IMR-90 (cell line): ENCODE results near the gene CCDC74B. TPM values are rescaled to one million over a fixed set of nuclear protein-coding genes. Genes with fewer than 3 reads are reported as not detected.
"Not testable (repeated sequence)": the region's sequence is repeated elsewhere in the genome, so short reads cannot be mapped to it uniquely, and the experiment has no call there.

ENCODE experiments used
- ATAC-seq: fragments of 200-7000 bp; cut with Tn5 transposase; 2 replicates; pipeline ENCODE4 v1.9.1; 2020; ENCODE audit warnings: low read depth, mild to moderate bottlenecking, moderate library complexity
- BruUV-seq: library from RNA; stranded (reverse); fragments of 400-500 nt; replicated peaks from 2 replicates; lab custom pipeline; 2021; lab: Mats Ljungman, UMichigan
- CTCF ChIA-PET: fragments of 300-600 bp; formaldehyde crosslinking; extraction: SDS; loops from one replicate; lab custom pipeline; 2021; ENCODE audit warnings: antibody characterized with exemption; lab: Yijun Ruan, JAX
- POLR2A ChIA-PET: fragments of 300-600 bp; sonication (Branson Sonifier 250); formaldehyde crosslinking; loops from one replicate; lab custom pipeline; 2022; ENCODE audit warnings: antibody characterized with exemption; ENCODE audit not compliant: unreplicated experiment; lab: Charles Lee
- DNase-seq: peaks from one replicate; pipeline ENCODE4 v3.0.0; 2013
- H2AFZ ChIP-seq: replicated peaks from 2 replicates; pipeline ENCODE3; 2013; ENCODE audit warnings: low read length, mild to moderate bottlenecking; ENCODE audit not compliant: poor library complexity
- H2AK5ac ChIP-seq: 2 replicates; pipeline ENCODE4 v1.6.1; 2013; ENCODE audit warnings: low read depth, low read length, inconsistent platforms
- H2AK9ac ChIP-seq: replicated peaks from 2 replicates; pipeline ENCODE3; 2013; ENCODE audit warnings: mild to moderate bottlenecking, low read depth, low read length, moderate library complexity; ENCODE audit not compliant: poor library complexity
- H2BK120ac ChIP-seq: 2 replicates; pipeline ENCODE4 v1.6.1; 2013; ENCODE audit warnings: low read depth, low read length, inconsistent platforms
- H2BK15ac ChIP-seq: 3 replicates; pipeline ENCODE4 v1.6.1; 2013; ENCODE audit warnings: low read depth, low read length, inconsistent platforms
- H2BK20ac ChIP-seq: 2 replicates; pipeline ENCODE4 v1.6.1; 2013; ENCODE audit warnings: low read depth, mild to moderate bottlenecking, inconsistent platforms, low read length, moderate library complexity
- H2BK5ac ChIP-seq: 2 replicates; pipeline ENCODE4 v1.6.1; 2013; ENCODE audit warnings: mild to moderate bottlenecking, low read depth, low read length, inconsistent platforms; ENCODE audit not compliant: poor library complexity, severe bottlenecking
- H3K14ac ChIP-seq: replicated peaks from 2 replicates; pipeline ENCODE4 v1.6.1; 2013; ENCODE audit warnings: low read depth, low read length, inconsistent platforms
- H3K18ac ChIP-seq: 2 replicates; pipeline ENCODE4 v1.6.1; 2013; ENCODE audit warnings: low read depth, low read length, control low read depth
- H3K23ac ChIP-seq: 2 replicates; pipeline ENCODE4 v1.6.1; 2013; ENCODE audit warnings: low read depth, low read length, inconsistent platforms
- H3K27ac ChIP-seq: 2 replicates; pipeline ENCODE4 v1.5.1; 2013; ENCODE audit warnings: mild to moderate bottlenecking, control low read depth, low read length; ENCODE audit not compliant: insufficient read depth
- H3K27me3 ChIP-seq: 2 replicates; pipeline ENCODE4 v1.6.1; 2013; ENCODE audit warnings: low read length; ENCODE audit not compliant: control insufficient read depth, insufficient read depth
- H3K36me3 ChIP-seq: 2 replicates; pipeline ENCODE4 v1.6.1; 2013; ENCODE audit warnings: low read length, mixed read lengths; ENCODE audit not compliant: control insufficient read depth, insufficient read depth
- H3K4ac ChIP-seq: 2 replicates; pipeline ENCODE4 v1.6.1; 2013; ENCODE audit warnings: low read depth, low read length, inconsistent platforms
- H3K4me1 ChIP-seq: 2 replicates; pipeline ENCODE4 v1.6.1; 2013; ENCODE audit warnings: low read length, mixed read lengths; ENCODE audit not compliant: control insufficient read depth, insufficient read depth
- H3K4me2 ChIP-seq: 2 replicates; pipeline ENCODE4 v1.6.1; 2013; ENCODE audit warnings: low read depth, mild to moderate bottlenecking, control low read depth, low read length, moderate library complexity
- H3K4me3 ChIP-seq: 2 replicates; pipeline ENCODE4 v1.5.1; 2013; ENCODE audit warnings: low read depth, mild to moderate bottlenecking, control low read depth, low read length, moderate library complexity; ENCODE audit not compliant: insufficient read depth
- H3K56ac ChIP-seq: 2 replicates; pipeline ENCODE4 v1.6.1; 2013; ENCODE audit warnings: low read length, inconsistent platforms; ENCODE audit not compliant: insufficient read depth; ENCODE audit errors: extremely low read depth
- H3K79me1 ChIP-seq, 2 experiments: 2 replicates each; pipeline ENCODE4 v1.6.1; 2013; ENCODE audit warnings: low read length in 2 of 2, inconsistent platforms in 1 of 2, low read depth in 1 of 2
- H3K9ac ChIP-seq: 2 replicates; pipeline ENCODE4 v1.6.1; 2013; ENCODE audit warnings: low read depth, low read length, control low read depth
- H3K9me1 ChIP-seq: 2 replicates; pipeline ENCODE4 v1.6.1; 2013; ENCODE audit warnings: low read length, inconsistent platforms; ENCODE audit not compliant: insufficient read depth
- H3K9me3 ChIP-seq: 2 replicates; pipeline ENCODE4 v1.6.1; 2013; ENCODE audit warnings: low read length; ENCODE audit not compliant: control insufficient read depth, insufficient read depth
- H4K20me1 ChIP-seq: 2 replicates; pipeline ENCODE4 v1.6.1; 2013; ENCODE audit warnings: low read length, inconsistent platforms; ENCODE audit not compliant: insufficient read depth
- H4K5ac ChIP-seq: 2 replicates; pipeline ENCODE4 v1.6.1; 2013; ENCODE audit warnings: mild to moderate bottlenecking, low read depth, low read length, control low read depth
- H4K8ac ChIP-seq, 2 experiments: 2 replicates each; pipeline ENCODE4 v1.6.1; 2013; ENCODE audit warnings: low read depth in 2 of 2, low read length in 2 of 2, control low read depth in 1 of 2, inconsistent platforms in 1 of 2
- H4K91ac ChIP-seq: 2 replicates; pipeline ENCODE4 v1.6.1; 2013; ENCODE audit warnings: low read depth, low read length, inconsistent platforms; ENCODE audit not compliant: insufficient read depth
- WGBS, 2 experiments: methylation state at CpG; one replicate each; pipeline versions ENCODE4 v1.1.5 to v1.1.7; 2013; ENCODE audit warnings: missing lambda C conversion rate in 2 of 2; ENCODE audit not compliant: insufficient read length in 1 of 2; ENCODE audit errors: extremely low coverage in 2 of 2; 5-methylcytosine and 5-hydroxymethylcytosine counted together
- dilution Hi-C: fragments of 300-500 bp; cut with HindIII; formaldehyde crosslinking; loops from one replicate; pipeline ENCODE4 v1.14.3; 2018; ENCODE audit warnings: low sequenced_read_pairs; ENCODE audit not compliant: unreplicated experiment
- in situ Hi-C: fragments of 300-500 bp; cut with MboI; formaldehyde crosslinking; loops from 3 replicates; pipeline ENCODE4 v1.14.3; 2019; ENCODE audit warnings: low sequenced_read_pairs, inconsistent platforms, mixed read lengths
- intact Hi-C: fragments of 100-400 bp; cut with micrococcal nuclease; formaldehyde crosslinking; loops from 2 replicates; pipeline ENCODE4 v1.10.0; 2022
- polyA plus RNA-seq, 3 experiments: library from polyadenylated mRNA; depleted of rRNA; stranded (reverse); fragments of >200 nt; gene quantifications; 2 replicates each; pipeline ENCODE4 v1.2.3, GENCODE V29; 2012; ENCODE audit warnings: low replicate concordance in 1 of 3
- total RNA-seq: library from RNA; depleted of rRNA; stranded (reverse); fragments of >200 nt; gene quantifications from 2 replicates; pipeline ENCODE4 v1.2.3, GENCODE V29; 2012

The CCDC74B gene
- total and polyA plus RNA-seq, 2 of the 4 experiments (the other 2 are of a cell fraction): 3.9 to 8.4 TPM

DNA sequence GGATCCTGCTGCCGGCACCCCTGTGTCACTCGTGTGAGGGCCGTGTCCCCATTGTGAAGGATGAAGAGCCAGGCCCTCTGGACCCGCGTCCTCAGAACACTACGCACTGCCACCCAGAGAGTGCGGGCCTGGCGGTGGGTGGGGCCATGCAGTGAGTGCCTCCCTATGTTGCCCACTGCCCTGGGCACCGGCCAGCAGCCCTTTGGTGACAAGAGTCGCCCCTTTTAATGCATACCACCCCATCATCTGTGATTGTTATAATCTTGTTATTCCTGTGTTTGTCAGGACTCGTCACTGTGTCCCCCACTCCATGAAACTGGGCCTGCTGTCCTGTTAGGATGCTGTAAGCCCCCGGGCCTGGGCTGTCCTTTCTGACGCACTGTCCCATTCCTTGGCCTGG is 6.6 kb downstream of the CCDC74B start:
- H4K91ac ChIP-seq, POLR2A ChIA-PET, intact Hi-C loops, H4K20me1 ChIP-seq, H3K9me1 ChIP-seq, H2BK120ac ChIP-seq, H3K14ac ChIP-seq, H3K36me3 ChIP-seq, H3K9me3 ChIP-seq, H4K5ac ChIP-seq, CTCF ChIA-PET, H3K27me3 ChIP-seq, DNase-seq, H3K4ac ChIP-seq, H4K8ac ChIP-seq, H3K56ac ChIP-seq, H3K4me3 ChIP-seq, dilution Hi-C loops, H3K18ac ChIP-seq, H3K79me1 ChIP-seq, H2BK15ac ChIP-seq, H2BK5ac ChIP-seq, BruUV-seq, H2AK5ac ChIP-seq, in situ Hi-C loops, H2AFZ ChIP-seq, ATAC-seq, H3K9ac ChIP-seq, H3K4me2 ChIP-seq, H3K27ac ChIP-seq, H3K23ac ChIP-seq, H3K4me1 ChIP-seq, H2BK20ac ChIP-seq, H2AK9ac ChIP-seq: not testable (repeated sequence)
- no CpG with 5 or more reads among the region's 13 CpGs for WGBS, 2 experiments

DNA sequence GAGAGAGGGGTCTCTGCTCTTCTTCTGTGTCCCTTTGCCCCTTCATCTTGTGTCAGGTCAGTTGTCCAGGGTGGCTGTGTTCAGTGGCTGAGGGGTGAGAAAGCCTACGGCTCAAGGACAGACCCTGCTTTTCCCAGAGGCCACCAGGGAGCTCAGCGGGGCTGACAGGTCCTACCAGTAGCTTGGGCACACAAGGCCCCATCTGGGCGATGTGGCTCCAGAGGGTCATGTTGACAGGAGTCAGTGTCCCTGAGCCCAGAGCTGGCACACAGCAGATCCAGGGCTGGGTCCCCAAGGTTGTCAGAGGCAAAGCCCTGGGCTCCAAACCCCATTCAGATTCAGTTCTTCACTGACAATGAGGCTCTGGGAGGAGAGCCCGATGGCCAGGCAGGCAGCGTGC is 7.8 kb downstream of the CCDC74B start:
- H3K56ac ChIP-seq, intact Hi-C loops, H4K8ac ChIP-seq, H4K5ac ChIP-seq, H3K9ac ChIP-seq, H2BK5ac ChIP-seq, H3K18ac ChIP-seq, H2AFZ ChIP-seq, in situ Hi-C loops, H3K9me1 ChIP-seq, POLR2A ChIA-PET, H3K36me3 ChIP-seq, H2BK15ac ChIP-seq, BruUV-seq, H3K4me2 ChIP-seq, H2AK9ac ChIP-seq, H3K4me1 ChIP-seq, H3K27me3 ChIP-seq, dilution Hi-C loops, ATAC-seq, H3K79me1 ChIP-seq, H3K4me3 ChIP-seq, H3K4ac ChIP-seq, CTCF ChIA-PET, H3K14ac ChIP-seq, H4K20me1 ChIP-seq, H3K9me3 ChIP-seq, H3K23ac ChIP-seq, H2AK5ac ChIP-seq, H4K91ac ChIP-seq, DNase-seq, H2BK20ac ChIP-seq, H2BK120ac ChIP-seq, H3K27ac ChIP-seq: not testable (repeated sequence)
- WGBS, 2 experiments: no CpG with 5 or more reads among the region's 5 CpGs
